OCI-LY7 (cell line): ENCODE measurements around the gene SWAP70.

Experiments
- CTCF ChIP-seq: fragments of 200-600 bp; sonication (generic); conservative IDR thresholded peaks from 2 replicates; pipeline ENCODE4 v1.5.1; 2014; ENCODE audit warnings: mild to moderate bottlenecking, antibody characterized with exemption, low read length, moderate library complexity, mixed read lengths
- EZH2phosphoT487 ChIP-seq: fragments of 200-600 bp; sonication (generic); IDR thresholded peaks from 2 replicates; pipeline ENCODE4 v1.6.1; 2018; ENCODE audit warnings: low read depth, borderline replicate concordance, mild to moderate bottlenecking, mixed run types, antibody characterized with exemption, low read length, moderate library complexity, mixed read lengths

DNA sequence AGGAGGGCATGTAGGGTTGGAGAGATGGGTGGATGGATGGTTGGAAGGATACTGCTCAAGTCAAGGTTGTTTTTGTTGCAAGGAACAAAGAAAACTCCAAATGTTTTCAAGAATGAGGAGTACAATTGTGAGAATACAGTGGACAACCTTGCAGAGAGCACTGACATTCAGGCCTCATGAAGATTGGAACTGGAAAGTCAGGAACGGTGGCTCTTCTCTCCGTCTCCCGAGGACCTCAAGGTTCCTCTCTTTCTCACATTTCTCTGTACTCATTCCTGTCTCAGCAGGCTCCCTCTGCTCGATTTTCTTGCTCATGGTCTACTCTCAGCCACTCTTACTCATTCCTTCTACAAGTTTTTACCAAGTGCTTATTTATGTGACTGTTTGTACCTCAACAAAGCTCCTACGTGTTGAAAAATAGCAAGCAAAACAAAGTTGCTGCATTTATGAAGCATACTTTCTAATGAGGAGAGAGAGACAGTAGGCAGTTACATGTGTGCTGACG, 97.6 kb downstream of the SWAP70 start:
- TF ChIP-seq CTCF (no peak), EZH2phosphoT487 (no peak)
